HT1080 (cell line): ENCODE data around the gene TMEM132C. TPM values are rescaled to one million over a fixed set of nuclear protein-coding genes. Genes with fewer than 3 reads are reported as not detected.
"Not testable (repeated sequence)": the region's sequence is repeated elsewhere in the genome, so short reads cannot be mapped to it uniquely, and the experiment has no call there.

Experiments used
- DNase-seq: peaks from one replicate; pipeline ENCODE4 v3.0.0-alpha.2; 2015; ENCODE audit warnings: low read depth
- polyA plus RNA-seq, 2 experiments: library from polyadenylated mRNA; depleted of rRNA; stranded (reverse); fragments of >200 nt; gene quantifications; 2 replicates each; pipeline ENCODE4 v1.2.3, GENCODE V29; 2015
- total RNA-seq: library from RNA; depleted of rRNA; stranded (reverse); fragments of >200 nt; shearing (Covaris generic); gene quantifications from 2 replicates; pipeline ENCODE4 v1.2.3, GENCODE V29; 2014; rRNA removed

The TMEM132C gene
- total RNA-seq, result not detected in 2 replicates
- not detected in 2 replicates for polyA plus RNA-seq (2015; cell fraction: cytosol; rRNA removed)
- polyA plus RNA-seq (2015; cell fraction: nucleus; rRNA removed), result not detected in 2 replicates

DNA sequence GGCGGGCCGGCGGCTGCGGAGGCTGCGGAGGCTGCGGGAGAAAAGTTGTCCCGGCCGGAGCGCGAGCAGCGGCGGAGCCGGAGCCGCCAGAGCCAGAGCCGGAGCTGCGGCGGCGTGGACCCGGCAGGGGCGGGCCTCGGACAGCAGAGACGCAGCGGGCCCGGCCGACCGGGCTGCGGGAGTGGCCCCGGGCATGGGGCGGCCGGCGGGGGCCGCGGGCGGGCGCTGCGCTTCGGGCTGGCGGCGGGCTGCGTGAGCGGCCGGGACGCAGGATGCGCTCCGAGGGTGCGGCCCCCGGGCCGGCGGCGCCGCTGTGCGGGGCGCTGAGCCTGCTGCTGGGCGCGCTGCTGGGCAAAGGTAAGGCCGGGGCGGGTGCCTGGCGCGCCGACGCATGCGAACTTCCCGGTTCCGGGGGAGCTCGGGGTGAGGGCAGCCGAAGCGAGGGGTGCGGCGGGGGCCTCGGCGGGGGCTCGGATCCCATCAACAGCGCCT lies at the start of gene TMEM132C:
TSS of gene TMEM132C (plus strand) at position 40 of the 492 bp plus-strand sequence. CDS start at position 273, 233 bp downstream.
- no peak for DNase-seq

DNA sequence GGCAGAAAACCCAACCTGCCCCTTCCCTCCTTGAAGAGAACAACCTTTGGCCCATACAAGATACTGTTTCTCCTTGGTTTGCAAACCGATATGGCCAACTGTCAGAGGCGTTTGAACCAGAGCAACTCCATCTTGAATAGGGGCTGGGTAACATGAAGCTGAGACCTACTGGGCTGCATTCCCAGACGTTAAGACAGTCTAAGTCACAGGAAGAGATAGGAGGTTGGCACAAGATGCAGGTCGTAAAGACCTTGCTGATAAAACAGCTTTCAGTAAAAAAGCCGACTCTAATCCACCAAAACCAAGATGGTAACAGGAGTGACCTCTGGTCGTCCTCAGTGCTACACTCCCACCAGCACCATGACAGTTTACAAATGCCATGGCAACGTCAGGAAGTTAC lies 42.7 kb upstream of the TMEM132C start:
- DNase-seq, result no peak

DNA sequence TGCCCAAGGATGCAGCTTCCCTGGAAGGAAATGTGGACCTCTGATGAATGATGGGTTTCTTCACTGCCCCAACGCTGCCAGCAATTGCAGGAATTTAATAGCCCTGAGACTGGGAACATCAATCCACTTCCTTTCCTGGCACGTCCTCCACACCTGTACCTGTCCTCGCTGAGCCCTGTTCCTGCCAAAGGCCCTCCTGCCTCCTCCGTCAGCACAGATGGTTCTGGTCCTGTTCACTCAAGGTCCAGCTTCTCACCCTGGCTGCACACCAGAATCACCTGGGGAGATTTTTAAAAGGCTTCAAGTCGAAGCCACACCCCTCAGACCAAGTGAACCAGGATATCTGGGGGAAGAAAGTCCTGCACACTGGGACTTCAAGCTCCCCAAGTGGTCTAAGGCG lies 38.4 kb upstream of the TMEM132C start:
- DNase-seq, result no peak

DNA sequence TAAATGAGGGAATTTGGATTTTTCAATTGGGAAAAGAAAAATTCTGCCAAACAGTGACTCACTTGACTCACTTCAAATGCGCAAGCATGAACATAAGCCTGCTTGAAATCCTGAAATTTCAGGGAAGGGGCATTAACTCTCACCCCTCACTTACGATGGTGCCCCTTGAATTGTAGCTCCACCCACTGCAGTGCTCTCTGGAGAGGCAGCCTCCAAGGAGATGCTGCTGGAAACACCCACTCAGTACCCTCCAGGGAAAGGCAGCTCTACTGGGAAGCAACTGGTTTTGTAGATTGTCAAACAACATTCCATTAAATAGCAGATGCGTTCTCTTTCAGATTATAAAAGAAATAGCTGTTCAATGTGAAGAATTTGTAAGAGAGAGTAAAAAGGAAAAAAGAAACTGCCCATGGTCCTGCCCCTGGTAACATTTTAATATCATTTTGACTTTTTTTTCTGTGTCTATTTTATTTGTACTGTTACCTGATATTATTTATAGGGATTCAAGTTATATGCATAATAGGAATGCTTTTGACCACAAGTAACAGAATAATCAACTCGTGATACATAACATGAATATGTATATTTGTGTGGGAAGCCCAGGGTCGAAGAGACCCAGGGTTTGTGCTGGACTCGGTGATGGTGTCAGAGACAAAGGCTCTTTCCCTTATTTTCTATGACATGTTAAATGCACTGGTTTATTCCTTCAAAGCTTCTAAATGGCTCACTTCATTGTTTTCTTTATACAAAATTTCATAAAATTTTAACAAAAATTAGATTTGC lies 31.1 kb upstream of the TMEM132C start:
- DNase-seq, result no peak

DNA sequence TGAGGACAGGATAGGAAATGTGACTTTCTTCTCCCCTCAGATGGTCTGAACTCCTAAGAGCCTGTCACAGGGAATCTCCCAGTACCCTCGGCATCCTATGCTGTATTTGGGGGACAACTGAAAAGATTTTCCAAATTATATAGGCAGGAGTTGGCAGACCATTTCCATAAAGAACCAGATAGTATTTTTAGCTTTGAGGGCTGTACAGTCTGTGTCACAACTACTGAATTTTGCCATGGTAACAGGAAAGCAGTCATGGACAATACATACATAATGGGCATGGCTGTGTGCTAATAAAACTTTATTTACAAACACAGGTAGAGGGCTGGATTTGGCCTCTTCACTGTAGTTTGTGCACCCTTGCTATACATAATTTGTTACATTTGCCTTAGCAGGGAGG lies 30.4 kb upstream of the TMEM132C start:
- no peak for DNase-seq

DNA sequence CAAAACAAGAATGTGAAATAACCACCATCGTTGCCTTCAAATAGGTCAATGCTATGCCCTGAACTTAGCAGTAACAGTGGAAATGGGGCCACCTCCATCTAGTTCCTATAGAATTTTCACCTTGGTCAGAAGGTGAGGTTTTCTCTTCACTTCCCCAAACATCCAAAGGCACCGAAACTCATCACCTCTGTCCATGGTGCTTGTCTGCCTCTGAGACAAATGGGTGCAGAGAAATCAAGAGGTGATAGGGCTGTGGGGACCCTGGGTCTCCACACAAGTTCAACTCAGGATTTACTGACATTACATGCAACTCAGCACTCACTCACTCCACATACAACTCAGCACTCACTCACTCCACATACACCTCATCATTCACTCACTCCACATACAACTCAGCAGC lies 26.2 kb upstream of the TMEM132C start:
- no peak for DNase-seq

DNA sequence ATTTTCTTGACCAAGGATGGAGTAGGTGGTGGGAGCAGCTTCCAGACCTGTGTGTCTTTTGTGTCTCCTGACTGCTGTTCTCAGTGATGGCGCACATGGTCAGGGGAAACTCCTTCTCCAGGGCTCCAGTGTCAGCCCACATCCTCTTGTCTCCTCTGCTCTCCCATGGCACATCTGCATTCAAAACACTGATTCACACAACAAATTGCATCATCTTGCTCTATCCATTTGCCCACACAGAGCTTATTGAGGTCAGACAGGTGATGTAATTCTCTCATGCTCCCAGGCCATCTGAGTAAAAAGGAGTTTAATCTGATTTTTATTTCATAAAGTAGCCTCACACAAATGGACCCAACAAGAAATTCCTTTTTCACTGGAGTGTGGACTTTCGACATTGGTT lies 21.8 kb upstream of the TMEM132C start:
- no peak for DNase-seq

DNA sequence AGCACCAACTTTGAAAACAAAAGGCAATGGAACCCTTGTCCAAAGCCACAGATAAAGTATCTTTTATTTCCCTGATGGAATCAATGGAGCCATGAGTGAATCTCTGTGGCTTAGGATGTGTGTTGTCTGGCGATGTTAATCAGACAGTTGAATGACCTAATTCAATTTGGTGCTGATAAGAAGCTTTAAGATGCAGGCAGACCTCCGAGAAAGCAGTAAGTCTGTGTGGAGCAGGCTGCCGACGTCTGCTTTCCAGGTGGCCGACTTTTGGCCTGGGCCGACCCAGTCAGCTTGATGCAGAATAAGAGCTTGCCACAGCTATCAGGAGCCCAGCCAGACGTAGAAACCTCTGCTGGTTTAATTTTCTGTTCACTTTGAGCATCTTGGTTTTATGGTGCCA lies 21.1 kb upstream of the TMEM132C start:
- DNase-seq, result no peak

DNA sequence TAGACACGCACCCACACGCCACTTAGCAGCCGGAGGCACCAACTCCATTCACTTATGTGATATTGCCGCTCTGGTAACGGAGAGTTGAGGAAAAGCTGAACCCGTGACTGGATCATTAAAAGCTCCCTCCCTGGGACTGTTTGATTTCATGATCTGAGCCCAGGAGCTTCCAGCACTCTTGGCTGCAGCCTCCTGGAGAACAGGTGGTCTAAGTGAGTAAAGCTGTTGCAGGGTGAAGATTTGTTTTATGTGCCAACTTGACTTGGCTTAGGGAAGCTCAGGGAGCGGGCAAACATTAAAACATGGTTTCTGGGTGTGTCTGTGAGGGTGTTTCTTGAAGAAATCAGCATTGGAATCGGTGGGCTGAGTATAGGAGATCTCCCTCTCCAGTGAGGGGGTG lies 16.9 kb upstream of the TMEM132C start:
- no peak for DNase-seq

DNA sequence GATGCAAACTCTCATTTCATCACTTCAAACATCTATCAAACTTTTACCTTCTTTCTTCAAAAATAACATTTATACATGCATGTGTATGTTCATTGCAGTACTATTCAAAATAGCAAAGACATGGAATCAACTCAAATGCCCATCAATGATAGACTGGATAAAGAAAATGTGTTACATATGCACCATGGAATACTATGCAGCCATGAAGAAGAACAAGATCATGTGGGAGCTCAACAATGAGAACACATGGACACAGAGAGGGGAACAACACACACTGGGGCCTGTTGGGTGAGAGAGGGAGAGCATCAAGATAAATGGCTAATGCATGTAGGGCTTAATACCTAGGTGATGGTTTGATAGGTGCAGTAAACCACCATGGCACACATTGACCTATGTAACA lies 13.1 kb upstream of the TMEM132C start:
- not testable (repeated sequence) for DNase-seq

DNA sequence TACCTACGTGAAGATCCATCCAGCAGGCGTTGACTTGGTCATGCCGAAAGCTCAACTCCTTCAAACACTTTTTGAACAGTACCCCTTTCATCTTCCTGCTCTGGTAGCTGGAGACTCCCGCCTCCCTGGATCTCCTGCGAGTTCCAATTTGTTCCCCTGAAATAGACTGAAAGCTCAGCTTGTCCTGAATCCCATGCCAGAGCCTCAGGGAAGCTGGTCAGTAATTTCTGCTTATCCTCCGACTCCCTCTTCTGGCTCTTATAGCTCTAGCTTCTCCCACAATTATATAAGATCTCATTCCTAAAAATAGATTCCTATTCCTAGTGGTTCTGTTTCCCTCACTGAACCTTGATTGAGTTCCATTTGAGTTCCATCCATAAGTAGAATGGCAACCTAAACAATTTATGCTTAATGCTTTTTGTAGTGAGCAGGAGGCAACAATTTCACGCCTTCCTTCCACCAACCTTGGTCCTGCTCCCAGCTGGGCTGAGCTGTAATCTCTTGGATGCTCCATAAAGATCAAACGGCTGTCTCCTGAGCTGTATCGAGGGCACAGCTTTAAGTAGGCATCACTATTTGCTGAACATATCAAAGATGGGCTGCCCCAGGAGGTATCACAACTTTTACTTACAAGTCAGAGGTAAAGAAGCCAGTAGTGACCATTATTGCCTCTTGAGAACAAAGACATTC lies 8.0 kb upstream of the TMEM132C start:
- DNase-seq, result no peak

DNA sequence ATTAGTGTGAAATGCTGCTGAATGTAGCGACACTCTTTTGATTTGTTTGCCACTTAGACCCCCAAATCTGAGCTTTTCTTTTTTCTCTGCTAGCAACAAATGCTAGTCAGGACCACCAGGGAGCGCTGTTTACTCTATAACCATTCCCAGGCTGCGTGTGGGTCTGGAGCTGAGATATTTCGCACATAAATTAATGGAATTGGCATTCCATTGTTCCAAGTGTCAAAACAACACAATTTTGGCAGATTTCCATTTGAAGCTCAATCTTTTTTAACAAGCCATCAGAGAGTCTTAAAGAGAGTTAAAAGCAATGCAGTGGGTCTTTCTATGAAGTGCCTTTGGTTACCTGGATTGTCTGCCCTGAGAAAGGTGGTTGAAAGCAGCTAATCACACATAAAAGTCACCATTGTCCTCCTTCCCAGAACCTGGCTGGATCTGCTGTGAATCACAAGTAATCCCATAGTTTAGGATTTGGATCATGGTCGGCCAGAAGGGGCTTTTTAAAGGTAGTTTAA lies 7.4 kb upstream of the TMEM132C start:
- peak; percentile 5 for DNase-seq

DNA sequence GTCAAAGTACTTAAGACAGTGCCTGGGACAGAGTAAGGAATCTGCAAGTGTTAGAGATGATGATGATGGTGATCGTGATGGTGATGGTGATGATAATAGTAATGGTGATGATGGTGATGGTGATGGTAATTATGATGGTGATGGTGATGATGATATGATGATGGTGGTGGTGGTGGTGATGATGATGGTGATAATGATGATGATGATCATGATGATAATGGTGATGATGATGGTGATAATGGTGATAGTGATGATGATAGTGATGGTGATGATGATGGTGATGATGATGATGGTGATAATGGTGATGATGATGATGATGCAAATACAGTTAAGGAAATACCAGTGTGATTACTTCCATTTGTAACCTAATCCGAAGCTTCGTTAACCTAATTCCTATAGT lies 5.2 kb upstream of the TMEM132C start:
- no peak for DNase-seq

DNA sequence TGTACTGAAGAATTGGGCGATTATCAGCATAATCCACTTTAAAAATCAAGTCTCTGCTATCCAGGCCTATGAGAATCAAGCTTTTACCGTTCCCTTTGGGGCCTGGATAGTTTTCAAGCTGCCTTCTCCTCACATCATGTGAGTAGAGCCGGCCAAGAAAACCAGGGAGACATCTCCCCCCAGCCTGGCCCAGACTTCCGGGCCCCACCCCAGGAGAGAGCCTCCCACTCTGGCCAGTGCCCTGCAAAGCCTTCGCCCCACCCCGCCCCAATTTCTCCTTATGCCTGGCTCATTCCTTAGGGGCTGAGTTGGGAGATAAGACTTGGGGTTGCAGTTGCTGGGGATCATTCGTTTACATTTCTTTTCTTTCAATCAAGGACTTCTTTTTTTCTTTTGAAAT lies 1.4 kb upstream of the TMEM132C start:
- no peak for DNase-seq

DNA sequence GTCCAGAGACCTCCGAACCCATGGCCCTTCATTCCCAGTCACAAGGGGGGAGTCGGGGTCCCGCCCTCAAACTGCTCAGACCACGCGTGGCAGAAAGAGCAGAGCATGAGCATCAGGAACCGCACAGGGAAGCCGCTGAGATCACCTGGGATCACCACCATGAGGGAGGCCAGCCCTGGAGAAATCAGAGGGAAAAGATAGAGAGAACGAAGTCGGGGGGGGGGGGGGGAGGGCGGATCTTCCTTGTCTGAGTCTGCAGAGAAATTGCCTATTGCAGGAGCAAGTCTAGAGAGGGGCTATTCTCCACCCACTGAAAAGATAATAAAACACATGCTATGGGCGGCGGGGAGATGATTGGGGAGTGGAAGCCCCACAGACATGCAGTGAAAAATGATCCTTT lies 884 bp upstream of the TMEM132C start:
- DNase-seq, result no peak

DNA sequence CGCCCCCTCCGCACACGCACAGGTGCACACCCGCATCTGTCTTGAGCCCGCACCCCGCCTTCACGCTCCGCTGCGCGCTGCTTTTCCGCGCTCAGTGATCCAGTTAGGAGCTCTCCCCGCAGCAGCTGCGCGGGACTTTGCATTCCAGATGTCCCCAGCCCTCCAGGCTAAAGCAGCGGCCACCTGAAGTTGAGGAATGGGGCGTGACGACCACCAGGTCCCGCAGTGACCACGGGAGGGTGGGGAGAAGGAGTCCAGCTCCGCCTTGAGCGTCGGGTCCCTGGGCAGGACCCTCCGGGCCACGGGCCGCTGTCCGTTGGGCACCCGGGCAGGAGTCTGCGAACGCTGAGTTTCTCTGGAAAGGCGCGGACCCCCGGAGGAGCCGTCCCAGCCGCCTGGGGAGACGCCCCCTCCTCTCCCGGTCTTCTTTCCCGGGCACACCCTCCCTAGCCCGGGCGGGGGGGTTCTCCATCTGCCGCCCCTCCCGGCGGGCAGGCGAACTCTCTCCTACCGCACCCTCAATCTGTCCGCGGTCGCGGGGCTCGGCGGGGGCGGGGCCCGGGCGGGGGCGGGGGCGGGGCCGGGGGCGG lies 334 bp upstream of the TMEM132C start:
- DNase-seq, result no peak

DNA sequence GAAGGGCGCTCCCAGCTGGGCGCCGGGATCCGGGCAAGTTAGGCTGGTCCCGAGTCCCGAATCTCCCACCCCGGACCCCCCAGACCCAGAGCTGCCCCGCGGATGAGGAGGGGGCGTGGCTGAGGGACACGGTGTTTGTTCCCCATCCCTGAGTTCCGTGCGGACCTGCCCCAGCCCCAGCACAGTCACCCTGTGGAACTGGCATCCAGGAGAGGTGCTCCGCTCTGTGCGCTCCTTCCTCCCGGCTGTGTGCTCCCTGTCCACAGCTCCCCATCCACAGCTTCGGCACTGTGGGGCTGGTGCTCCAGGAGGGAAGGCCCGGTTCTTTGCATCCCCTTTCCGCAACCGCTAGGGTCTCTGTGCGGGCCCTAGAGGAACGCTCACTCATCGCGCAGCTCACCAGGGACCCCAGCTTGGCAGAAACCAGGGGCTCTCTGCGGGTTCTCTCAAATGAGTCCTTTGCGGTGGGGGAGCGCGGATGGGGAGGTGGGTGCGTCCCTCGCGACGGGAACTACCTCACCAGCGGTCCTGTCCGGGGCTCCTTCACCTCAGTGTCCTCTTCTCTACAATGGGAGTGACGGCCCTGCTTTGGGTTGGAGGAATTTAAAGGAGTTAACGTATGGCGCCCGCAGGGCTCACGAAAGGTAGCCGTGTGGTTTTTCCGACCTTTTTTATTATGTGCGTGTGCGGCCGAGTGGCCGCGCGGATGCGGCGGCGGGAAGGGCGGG lies 845 bp downstream of the TMEM132C start:
- no peak for DNase-seq

DNA sequence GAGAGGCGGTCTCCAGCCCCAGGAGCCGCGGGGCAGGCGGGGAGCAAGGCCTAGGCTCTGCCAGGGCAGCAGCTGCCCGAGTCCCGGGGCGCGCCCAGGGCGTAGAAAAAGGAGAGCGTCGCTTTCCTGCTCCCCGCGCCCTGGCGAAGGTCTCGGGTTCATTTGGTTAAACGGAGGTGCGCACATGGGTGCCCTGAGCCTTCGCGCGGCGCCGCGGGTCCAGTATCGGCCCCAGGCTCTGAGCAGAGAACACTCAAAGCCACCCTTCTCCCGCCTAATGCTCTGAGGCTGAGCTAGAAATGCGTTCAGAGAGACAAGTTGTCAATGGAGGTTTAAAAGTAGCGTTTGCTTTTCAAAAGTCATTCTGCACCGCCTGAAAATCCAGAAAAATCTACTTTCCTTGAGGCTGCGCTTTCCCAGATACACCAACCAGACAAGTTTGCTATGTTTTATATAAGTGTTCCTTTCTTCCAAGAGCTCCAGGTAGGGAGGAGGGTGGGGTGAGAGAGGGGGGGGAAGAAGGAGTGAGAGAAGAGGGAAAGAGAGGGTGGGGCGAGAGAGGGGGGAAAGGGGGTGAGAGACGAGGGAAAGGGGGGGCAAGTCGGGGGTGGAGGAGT lies 1.5 kb downstream of the TMEM132C start:
- DNase-seq, result no peak

DNA sequence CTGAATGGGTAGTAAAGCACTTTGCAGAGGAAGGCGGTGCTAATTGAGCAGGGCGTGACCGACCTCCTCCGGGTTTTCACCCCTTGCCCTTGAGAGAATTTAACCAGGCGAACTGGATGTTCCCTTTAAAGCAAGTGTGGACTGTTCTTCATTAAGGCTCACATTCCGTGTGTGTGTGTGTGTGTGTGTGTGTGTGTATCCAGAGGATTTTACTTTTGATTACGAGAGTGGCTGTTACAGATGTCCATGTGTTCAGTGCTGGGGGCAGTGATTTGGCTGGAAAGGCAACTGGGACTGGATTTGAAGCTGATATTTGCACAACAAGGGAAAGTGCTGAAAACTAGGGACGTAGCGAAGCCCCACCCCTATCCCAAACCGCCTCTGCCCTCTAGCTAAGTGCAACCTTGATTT lies 2.2 kb downstream of the TMEM132C start:
- no peak for DNase-seq

DNA sequence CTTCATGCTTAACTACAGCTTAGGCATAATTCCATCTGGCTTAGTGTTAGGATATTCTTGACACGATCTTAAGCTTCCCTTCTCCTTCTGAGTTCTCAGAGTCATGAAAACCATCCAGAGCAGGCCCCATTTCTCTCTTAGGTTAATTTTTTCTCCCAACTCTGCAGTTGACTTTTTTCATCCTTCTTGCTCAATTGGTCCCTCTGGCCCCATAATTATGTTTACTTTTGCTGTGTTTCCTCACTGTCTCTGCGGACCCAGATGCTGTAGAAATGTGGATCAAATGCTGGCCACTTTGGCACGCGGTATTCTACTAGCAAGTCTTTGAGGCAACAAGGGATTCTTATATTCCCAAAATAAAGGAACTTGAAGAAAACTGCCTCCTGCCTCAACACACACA lies 9.5 kb downstream of the TMEM132C start:
- no peak for DNase-seq

DNA sequence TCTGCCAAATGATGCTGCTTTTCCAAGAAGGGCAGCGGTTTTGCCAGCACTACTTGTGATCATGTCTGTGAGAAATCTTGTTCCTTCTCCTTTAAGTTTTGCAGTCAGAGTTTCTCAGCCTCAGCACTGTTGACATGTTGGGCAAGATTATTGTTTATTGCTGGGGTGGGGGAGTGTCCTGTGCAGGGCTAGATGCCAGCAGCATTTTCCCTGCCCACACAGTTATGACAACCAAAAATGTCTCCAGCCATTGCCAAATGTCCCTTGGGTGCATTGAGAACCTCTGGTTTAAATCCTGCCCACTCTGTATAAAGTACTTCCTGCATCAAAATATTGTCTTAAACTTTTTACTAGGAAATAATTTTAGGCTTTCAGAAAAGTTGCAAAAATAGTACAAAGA lies 20.0 kb downstream of the TMEM132C start:
- DNase-seq, result no peak
